Right cardiac atrium (tissue), 5 donors: ENCODE measurements around the gene LRRC41. TPM values are rescaled to one million over a fixed set of nuclear protein-coding genes. Genes with fewer than 3 reads are reported as not detected.
"Not testable (repeated sequence)": the region's sequence is repeated elsewhere in the genome, so short reads cannot be mapped to it uniquely, and the experiment has no call there.

Source experiments
- ATAC-seq, 2 donors: fragments of 200-7000 bp; cut with Tn5 transposase; one replicate each; pipeline versions ENCODE4 v1.8.0 to v1.9.1; 2020; ENCODE audit warnings: moderate library complexity in 2 of 2, mild to moderate bottlenecking in 1 of 2
- DNase-seq, 3 donors: peaks; one replicate each; pipeline ENCODE4 v3.0.0-alpha.2; 2020
- H3K27ac ChIP-seq: one replicate; pipeline ENCODE4 v1.5.1; 2013; ENCODE audit warnings: mild to moderate bottlenecking, low read length, control low read depth, moderate library complexity
- H3K27me3 ChIP-seq: one replicate; pipeline ENCODE4 v1.6.1; 2013; ENCODE audit not compliant: control insufficient read depth, insufficient read depth
- H3K4me1 ChIP-seq: one replicate; pipeline ENCODE4 v1.6.1; 2013; ENCODE audit warnings: low read length; ENCODE audit not compliant: control insufficient read depth, insufficient read depth
- H3K4me3 ChIP-seq: one replicate; pipeline ENCODE4 v1.5.1; 2013; ENCODE audit warnings: low read length, control low read depth
- H3K9me3 ChIP-seq: one replicate; pipeline ENCODE4 v1.6.1; 2013; ENCODE audit warnings: low read length; ENCODE audit not compliant: control insufficient read depth
- WGBS: extraction: QIAGEN DNeasy Blood & Tissue Kit; methylation state at CpG from one replicate; pipeline ENCODE4 v1.1.7; 2013; 5-methylcytosine and 5-hydroxymethylcytosine counted together
- intact Hi-C, 4 donors: fragments of 100-400 bp; cut with DNase I; formaldehyde crosslinking; loops; one replicate each; pipeline versions ENCODE4 v1.11.0 to v1.14.0; 2022 to 2023
- polyA plus RNA-seq: library from polyadenylated mRNA; stranded (reverse); fragments of 200-250 nt; gene quantifications from one replicate; pipeline ENCODE4 v1.2.3, GENCODE V29; 2013
- total RNA-seq, 4 donors: library from RNA; stranded (reverse); fragmentation: NEBNext Ultra II Directional; extraction: Animal tissue kit (Norgen Biotek cat#: 25700); gene quantifications; one replicate each; pipeline ENCODE4 v1.2.1, GENCODE V29; 2021
- donor health status: healthy with polysubstance abuse.
- donor health status: DM: no; HTN: yes; CAD: no.
- donor health status: DM: no; HTN: no; CAD: no.
- donor health status: DM: no; HTN: yes; CAD: no; lungs with severe emphysema.
- donor health status: DM: yes; HTN: yes; CAD: no.

LRRC41 gene
- total and polyA plus RNA-seq, 5 donors, result 27.1 to 46.3 (median 39.8) TPM

DNA sequence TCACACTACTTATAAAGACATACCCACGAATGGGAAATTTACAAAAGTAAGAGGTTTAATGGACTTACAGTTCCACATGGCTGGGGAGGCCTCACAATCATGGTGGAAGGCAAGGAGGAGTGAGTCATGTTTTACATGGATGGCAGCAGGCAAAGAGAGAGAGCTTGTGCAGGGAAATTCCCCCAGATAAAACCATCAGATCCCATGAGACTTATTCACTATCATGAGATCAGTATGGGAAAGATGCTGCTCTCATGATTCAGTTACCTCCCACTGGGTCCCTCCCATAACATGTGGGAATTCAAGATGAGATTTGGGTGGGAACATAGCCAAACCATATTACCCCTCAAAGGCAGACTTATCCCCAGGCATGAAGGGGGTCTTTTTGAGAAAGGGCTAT lies 64.6 kb downstream of the LRRC41 start:
- not testable (repeated sequence) for H3K9me3 ChIP-seq

DNA sequence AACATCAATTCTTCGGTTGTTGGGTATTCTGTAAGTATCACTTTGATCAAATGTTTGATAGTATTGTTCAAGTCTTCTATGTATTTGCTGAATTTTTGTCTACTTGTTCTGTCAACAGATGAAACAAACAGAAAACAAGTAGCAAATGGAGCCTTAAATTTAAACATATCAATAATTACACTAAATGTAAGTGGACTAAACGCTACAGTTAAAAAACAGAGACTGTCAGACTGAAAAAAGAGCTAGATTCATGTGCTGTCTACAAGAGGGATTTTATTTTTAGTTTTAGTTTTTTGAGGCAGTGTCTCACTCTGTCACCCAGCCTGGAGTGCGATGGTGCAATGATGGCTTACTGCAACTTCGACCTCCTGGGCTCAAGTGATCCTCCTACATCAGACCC lies 66.5 kb downstream of the LRRC41 start:
- H3K9me3 ChIP-seq, result no peaks in the 10 kb centered on the region
- intact Hi-C loops, result no loop called here
- no peak for ATAC-seq
- no peak overlapping the region for H3K27ac ChIP-seq
- H3K4me1 ChIP-seq, result no peaks in the 10 kb centered on the region
- H3K4me3 ChIP-seq, result no peak overlapping the region
- no peak for DNase-seq
- 89% methylated on average over 4 of the region's 4 CpGs for WGBS
- H3K27me3 ChIP-seq, result no peaks in the 10 kb centered on the region

More for the DNA sequence above, 64.6 kb downstream of the LRRC41 start:
- H3K4me1 ChIP-seq, H3K27me3 ChIP-seq, H3K4me3 ChIP-seq, DNase-seq, H3K27ac ChIP-seq, ATAC-seq, intact Hi-C loops: not testable (repeated sequence)
- 74% methylated on average over 1 of the region's 1 CpG for WGBS

DNA sequence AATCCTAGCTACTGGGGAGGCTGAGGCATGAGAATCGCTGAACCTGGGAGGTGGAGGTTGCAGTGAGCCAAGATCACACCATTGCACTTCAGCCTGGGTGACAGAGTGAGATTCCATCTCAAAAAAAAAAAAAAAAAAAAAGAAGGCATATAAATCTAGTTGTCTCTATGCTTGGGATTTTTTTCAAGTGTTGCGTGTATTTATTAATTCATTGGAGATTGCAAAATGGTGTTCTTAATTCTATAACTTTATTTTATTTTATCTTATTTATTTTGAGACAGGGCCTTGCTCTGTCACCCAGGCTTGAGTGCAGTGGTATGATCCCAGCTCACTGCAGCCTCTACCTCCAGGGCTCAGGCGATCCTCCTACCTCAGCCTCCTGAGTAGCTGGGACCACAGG lies 72.2 kb downstream of the LRRC41 start:
- DNase-seq, H3K4me3 ChIP-seq, ATAC-seq, H3K27ac ChIP-seq, H3K9me3 ChIP-seq, H3K4me1 ChIP-seq, intact Hi-C loops, H3K27me3 ChIP-seq: not testable (repeated sequence)
- 95% methylated on average over 3 of the region's 3 CpGs for WGBS

Other genes starting within 250 kb of the LRRC41 start
- gene PIK3R3, start 171.0 kb downstream of the LRRC41 start, total RNA-seq, result 10 to 100 TPM; 30.5 to 49.8 (median 38.7) TPM
- 20.0 TPM for gene PIK3R3, start 171.0 kb downstream of the LRRC41 start, polyA plus RNA-seq
- gene TSPAN1, start 128.5 kb downstream of the LRRC41 start, total RNA-seq, result 1 to 10 TPM; 1.0 to 2.4 (median 1.5) TPM
- gene TSPAN1, start 128.5 kb downstream of the LRRC41 start, polyA plus RNA-seq, result 1.3 TPM
- not detected for gene P3R3URF, start 127.1 kb downstream of the LRRC41 start, total RNA-seq
- not detected for gene P3R3URF, start 127.1 kb downstream of the LRRC41 start, polyA plus RNA-seq
- 10 to 100 TPM; 82.7 to 91.1 (median 87.2) TPM for gene POMGNT1, start 105.2 kb downstream of the LRRC41 start, total RNA-seq
- gene POMGNT1, start 105.2 kb downstream of the LRRC41 start, polyA plus RNA-seq, result 60.0 TPM
- gene LURAP1, start 100.3 kb downstream of the LRRC41 start, total RNA-seq, result 1 to 10 TPM; 4.3 to 7.0 (median 5.6) TPM
- 3.8 TPM for gene LURAP1, start 100.3 kb downstream of the LRRC41 start, polyA plus RNA-seq
- gene RAD54L, start 55.9 kb downstream of the LRRC41 start, total RNA-seq, result under 1 TPM in 3 of 4 donors, not detected in 1; 0.56 to 0.89 (median 0.74) TPM
- gene RAD54L, start 55.9 kb downstream of the LRRC41 start, polyA plus RNA-seq, result 0.16 TPM
- gene UQCRH, start 82 bp upstream of the LRRC41 start, total RNA-seq, result 100 to 1,000 TPM; 664 to 870 (median 705) TPM
- gene UQCRH, start 82 bp upstream of the LRRC41 start, polyA plus RNA-seq, result 2,380 TPM
- 10 to 100 TPM; 12.6 to 18.7 (median 13.7) TPM for gene NSUN4, start 37.2 kb upstream of the LRRC41 start, total RNA-seq
- gene NSUN4, start 37.2 kb upstream of the LRRC41 start, polyA plus RNA-seq, result 10.6 TPM
- 10 to 100 TPM in 3 of 4 donors, 1 to 10 TPM in 1; 4.8 to 17.2 (median 14.7) TPM for gene FAAH, start 90.7 kb upstream of the LRRC41 start, total RNA-seq
- gene FAAH, start 90.7 kb upstream of the LRRC41 start, polyA plus RNA-seq, result 10.4 TPM
- not detected for gene DMBX1, start 186.2 kb upstream of the LRRC41 start, total RNA-seq
- gene DMBX1, start 186.2 kb upstream of the LRRC41 start, polyA plus RNA-seq, result not detected
- gene KNCN, start 248.0 kb upstream of the LRRC41 start, total RNA-seq, result not detected
- gene KNCN, start 248.0 kb upstream of the LRRC41 start, polyA plus RNA-seq, result not detected